ENCODE data around the gene CMTM6.
A peak's percentile ranks its signal among the peaks of the same experiment; 100 is the strongest.

The CMTM6 gene

DNA sequence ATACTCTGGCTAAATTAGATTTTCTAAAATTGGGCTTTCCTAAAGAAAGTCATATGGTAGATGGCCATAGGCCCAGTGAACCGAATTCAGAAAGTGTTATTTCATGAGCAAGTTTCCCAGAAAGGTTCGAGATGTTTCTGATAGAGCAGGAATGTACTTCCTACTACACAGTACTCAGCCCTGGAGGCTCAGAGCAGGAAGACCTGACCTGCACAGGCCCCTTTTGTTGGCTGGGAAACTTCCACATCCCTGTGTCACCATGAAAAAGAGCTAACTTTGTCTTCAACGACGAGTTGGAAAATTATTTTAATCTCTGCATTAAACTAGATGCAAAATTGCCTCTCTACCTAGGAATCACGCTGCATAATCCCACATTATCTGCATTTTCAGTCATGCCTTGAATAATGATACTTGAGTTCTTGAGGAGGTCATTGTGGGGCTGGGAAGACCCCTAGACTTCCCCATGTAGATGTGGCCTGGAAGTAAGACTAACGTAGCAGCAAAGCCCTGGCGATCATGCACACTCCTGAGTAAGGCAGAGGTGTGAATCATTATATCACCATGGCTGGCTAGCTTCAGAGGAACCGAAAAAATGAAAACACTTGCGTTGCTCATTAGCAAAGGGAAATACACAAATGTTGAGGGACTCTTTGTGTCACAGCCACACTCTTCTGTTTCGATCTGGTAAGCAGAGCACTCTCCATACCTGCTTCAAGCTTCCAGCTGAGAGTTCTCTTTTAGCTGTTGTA, 63.9 kb downstream of the CMTM6 start:
- DNase-seq (ENCODE audit: low read depth): peak; percentile 29
- Histone ChIP-seq H3K27me3 (replicated peaks; ENCODE audit: control insufficient read depth, insufficient read depth, low read length) (no peaks in the 10 kb centered on the region), H3K9me3 (ENCODE audit: control insufficient read depth, low read length) (no peaks in the 10 kb centered on the region), H3K4me1 (ENCODE audit: control insufficient read depth, insufficient read depth, low read length) (peaks cover 12% of the 10 kb centered on the region), H3K36me3 (ENCODE audit: control insufficient read depth, insufficient read depth, low read length, severe bottlenecking) (no peaks in the 10 kb centered on the region), H3K9ac (ENCODE audit: low read length) (no peak overlapping the region), H3K4me3 (ENCODE audit: low read length) (no peak overlapping the region)

- H3K27me3 ChIP-seq (replicated peaks; ENCODE audit: control insufficient read depth, insufficient read depth, low read length): no peaks in the 10 kb centered on the region
- no peak for DNase-seq (ENCODE audit: low read depth)
- no peaks in the 10 kb centered on the region for H3K36me3 ChIP-seq (ENCODE audit: control insufficient read depth, insufficient read depth, low read length, severe bottlenecking)
- no peaks in the 10 kb centered on the region for H3K9me3 ChIP-seq (ENCODE audit: control insufficient read depth, low read length)
- no peak overlapping the region for H3K9ac ChIP-seq (ENCODE audit: low read length)
- H3K4me1 ChIP-seq (ENCODE audit: control insufficient read depth, insufficient read depth, low read length): peaks cover 12% of the 10 kb centered on the region
- H3K4me3 ChIP-seq (ENCODE audit: low read length): no peak overlapping the region
These were observed 64.8 kb downstream of the CMTM6 start for GRCh38 chr3:32437896-32438295.

DNA sequence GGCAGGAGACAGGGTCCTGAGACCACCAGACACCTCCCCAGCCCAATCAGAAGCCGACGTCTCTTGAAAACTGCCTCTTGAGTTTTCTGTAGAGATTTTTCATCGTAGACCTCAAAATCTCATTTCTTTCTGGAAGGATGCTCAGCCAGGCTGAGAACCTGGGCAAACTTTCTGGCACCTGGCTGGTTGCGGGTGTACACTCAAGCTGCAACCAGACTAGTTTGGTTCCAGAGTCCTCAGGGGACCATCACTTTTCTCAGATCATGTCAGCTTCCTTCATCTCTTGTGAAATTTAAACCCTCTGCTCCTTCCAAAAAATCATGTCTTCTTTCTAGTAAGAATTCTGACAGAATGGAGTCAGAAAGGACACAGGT, 65.8 kb downstream of the CMTM6 start:
- H3K4me1 ChIP-seq (ENCODE audit: control insufficient read depth, insufficient read depth, low read length): peaks cover 17% of the 10 kb centered on the region
- H3K4me3 ChIP-seq (ENCODE audit: low read length): no peak overlapping the region
- no peak overlapping the region for H3K9ac ChIP-seq (ENCODE audit: low read length)
- no peaks in the 10 kb centered on the region for H3K27me3 ChIP-seq (replicated peaks; ENCODE audit: control insufficient read depth, insufficient read depth, low read length)
- no peak for DNase-seq (ENCODE audit: low read depth)
- H3K36me3 ChIP-seq (ENCODE audit: control insufficient read depth, insufficient read depth, low read length, severe bottlenecking): no peaks in the 10 kb centered on the region
- H3K9me3 ChIP-seq (ENCODE audit: control insufficient read depth, low read length): no peaks in the 10 kb centered on the region

GRCh38 chr3:32435911-32436815, 66.5 kb downstream of the CMTM6 start:
- Histone ChIP-seq H3K4me3 (ENCODE audit: low read length) (no peak overlapping the region), H3K9ac (ENCODE audit: low read length) (no peak overlapping the region), H3K27me3 (replicated peaks; ENCODE audit: control insufficient read depth, insufficient read depth, low read length) (no peaks in the 10 kb centered on the region), H3K36me3 (ENCODE audit: control insufficient read depth, insufficient read depth, low read length, severe bottlenecking) (no peaks in the 10 kb centered on the region), H3K9me3 (ENCODE audit: control insufficient read depth, low read length) (no peaks in the 10 kb centered on the region), H3K4me1 (ENCODE audit: control insufficient read depth, insufficient read depth, low read length) (peaks cover 17% of the 10 kb centered on the region)
- no peak for DNase-seq (ENCODE audit: low read depth)

GRCh38 chr3:32434206-32434605, 68.4 kb downstream of the CMTM6 start:
- Histone ChIP-seq H3K36me3 (ENCODE audit: control insufficient read depth, insufficient read depth, low read length, severe bottlenecking) (no peaks in the 10 kb centered on the region), H3K9me3 (ENCODE audit: control insufficient read depth, low read length) (no peaks in the 10 kb centered on the region), H3K27me3 (replicated peaks; ENCODE audit: control insufficient read depth, insufficient read depth, low read length) (no peaks in the 10 kb centered on the region)

GRCh38 chr3:32432711-32433530, 69.7 kb downstream of the CMTM6 start:
- Histone ChIP-seq H3K27me3 (replicated peaks; ENCODE audit: control insufficient read depth, insufficient read depth, low read length) (no peaks in the 10 kb centered on the region), H3K9ac (ENCODE audit: low read length) (no peak overlapping the region), H3K4me1 (ENCODE audit: control insufficient read depth, insufficient read depth, low read length) (peaks cover 17% of the 10 kb centered on the region), H3K4me3 (ENCODE audit: low read length) (no peak overlapping the region), H3K9me3 (ENCODE audit: control insufficient read depth, low read length) (no peaks in the 10 kb centered on the region), H3K36me3 (ENCODE audit: control insufficient read depth, insufficient read depth, low read length, severe bottlenecking) (no peaks in the 10 kb centered on the region)
- DNase-seq (ENCODE audit: low read depth): peak; percentile 58

More at GRCh38 chr3:32434206-32434605, 68.4 kb downstream of the CMTM6 start:
- Histone ChIP-seq H3K4me1 (ENCODE audit: control insufficient read depth, insufficient read depth, low read length) (peaks cover 17% of the 10 kb centered on the region), H3K9ac (ENCODE audit: low read length) (no peak overlapping the region), H3K4me3 (ENCODE audit: low read length) (no peak overlapping the region)
- no peak for DNase-seq (ENCODE audit: low read depth)

GRCh38 chr3:32432045-32432710, 70.5 kb downstream of the CMTM6 start:
- no peaks in the 10 kb centered on the region for H3K36me3 ChIP-seq (ENCODE audit: control insufficient read depth, insufficient read depth, low read length, severe bottlenecking)
- no peak overlapping the region for H3K9ac ChIP-seq (ENCODE audit: low read length)
- DNase-seq (ENCODE audit: low read depth): no peak
- no peaks in the 10 kb centered on the region for H3K27me3 ChIP-seq (replicated peaks; ENCODE audit: control insufficient read depth, insufficient read depth, low read length)
- no peak overlapping the region for H3K4me3 ChIP-seq (ENCODE audit: low read length)
- no peaks in the 10 kb centered on the region for H3K9me3 ChIP-seq (ENCODE audit: control insufficient read depth, low read length)
- H3K4me1 ChIP-seq (ENCODE audit: control insufficient read depth, insufficient read depth, low read length): peaks cover 17% of the 10 kb centered on the region

DNA sequence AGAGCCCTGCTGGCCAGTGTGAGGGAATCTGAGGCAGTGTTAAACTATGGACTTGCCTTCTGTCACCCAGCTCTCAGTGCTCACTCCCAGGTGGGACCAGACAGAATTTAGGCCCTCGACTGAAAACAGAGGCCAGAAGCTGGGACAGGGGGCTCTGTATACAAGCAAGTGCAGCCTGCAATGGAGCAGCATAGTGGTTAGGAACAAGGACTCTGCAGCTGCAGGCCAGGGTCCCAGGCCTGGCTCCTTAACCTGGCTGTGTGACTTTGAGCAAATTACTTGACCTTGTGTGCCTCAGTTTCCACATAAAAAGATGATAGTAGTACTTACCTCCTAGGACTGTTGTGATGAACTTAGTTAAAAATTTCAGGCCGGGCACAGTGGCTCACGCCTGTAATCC, 71.2 kb downstream of the CMTM6 start:
- no peaks in the 10 kb centered on the region for H3K36me3 ChIP-seq (ENCODE audit: control insufficient read depth, insufficient read depth, low read length, severe bottlenecking)
- DNase-seq (ENCODE audit: low read depth): no peak
- no peaks in the 10 kb centered on the region for H3K27me3 ChIP-seq (replicated peaks; ENCODE audit: control insufficient read depth, insufficient read depth, low read length)
- H3K9me3 ChIP-seq (ENCODE audit: control insufficient read depth, low read length): no peaks in the 10 kb centered on the region
- no peak overlapping the region for H3K4me3 ChIP-seq (ENCODE audit: low read length)
- H3K4me1 ChIP-seq (ENCODE audit: control insufficient read depth, insufficient read depth, low read length): peaks cover 17% of the 10 kb centered on the region
- no peak overlapping the region for H3K9ac ChIP-seq (ENCODE audit: low read length)
